NAMALWA (cell line): ENCODE data around the gene AUTS2.
A peak's percentile ranks its signal among the peaks of the same experiment; 100 is the strongest.

ENCODE experiments used
- DNase-seq: peaks from one replicate; pipeline ENCODE4 v3.0.0-alpha.2; 2015; ENCODE audit warnings: low spot score

Gene AUTS2

DNA sequence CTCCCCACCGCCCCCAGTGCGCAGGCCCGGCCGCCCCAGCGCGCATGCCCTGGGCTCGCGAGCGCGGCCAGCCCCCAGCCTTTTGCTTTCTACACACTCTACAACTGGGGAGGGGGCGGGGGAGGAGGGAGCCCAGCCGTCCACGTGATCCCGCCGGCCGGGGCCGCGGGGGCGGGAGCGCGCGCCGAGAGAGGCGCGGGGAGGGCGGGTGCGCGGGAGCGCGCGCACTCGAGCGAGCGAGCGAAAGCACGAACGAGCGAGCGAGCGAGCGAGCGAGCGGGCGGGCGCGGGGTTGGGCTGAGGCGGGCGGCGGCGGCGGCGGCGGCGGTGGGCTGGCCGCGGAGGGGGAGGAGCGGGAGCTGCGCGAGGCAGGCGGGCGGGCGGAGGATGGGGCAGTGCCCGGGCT, at the start of gene AUTS2:
TSS of gene AUTS2 (plus strand) at position 395 of the 406 bp plus-strand sequence. CDS start 1,179 bp downstream, outside the sequence.
- peak; percentile 97 for DNase-seq

DNA sequence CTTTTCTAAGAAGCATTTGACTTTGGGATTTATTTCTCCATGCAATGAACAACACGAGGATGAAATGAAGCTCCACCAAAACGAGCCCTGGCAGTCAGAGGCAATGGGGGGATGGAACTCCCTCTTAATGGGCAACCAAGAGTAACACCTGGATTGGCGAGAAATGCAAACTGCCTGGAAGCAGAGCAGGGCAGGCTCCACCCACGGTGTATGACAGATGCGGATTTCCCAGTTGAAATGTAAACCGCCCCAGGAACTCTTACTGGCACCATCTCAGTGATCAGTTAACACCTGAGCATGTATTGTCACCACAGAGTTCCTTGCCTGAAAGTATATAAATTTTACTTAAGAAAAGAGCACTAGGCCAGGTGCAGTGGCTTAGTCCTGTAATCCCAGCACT, 47.3 kb upstream of the AUTS2 start:
- no peak for DNase-seq

- peak; percentile 33 for DNase-seq
Observed at GRCh38 chr7:69553190-69553589, 45.1 kb upstream of the AUTS2 start.

DNA sequence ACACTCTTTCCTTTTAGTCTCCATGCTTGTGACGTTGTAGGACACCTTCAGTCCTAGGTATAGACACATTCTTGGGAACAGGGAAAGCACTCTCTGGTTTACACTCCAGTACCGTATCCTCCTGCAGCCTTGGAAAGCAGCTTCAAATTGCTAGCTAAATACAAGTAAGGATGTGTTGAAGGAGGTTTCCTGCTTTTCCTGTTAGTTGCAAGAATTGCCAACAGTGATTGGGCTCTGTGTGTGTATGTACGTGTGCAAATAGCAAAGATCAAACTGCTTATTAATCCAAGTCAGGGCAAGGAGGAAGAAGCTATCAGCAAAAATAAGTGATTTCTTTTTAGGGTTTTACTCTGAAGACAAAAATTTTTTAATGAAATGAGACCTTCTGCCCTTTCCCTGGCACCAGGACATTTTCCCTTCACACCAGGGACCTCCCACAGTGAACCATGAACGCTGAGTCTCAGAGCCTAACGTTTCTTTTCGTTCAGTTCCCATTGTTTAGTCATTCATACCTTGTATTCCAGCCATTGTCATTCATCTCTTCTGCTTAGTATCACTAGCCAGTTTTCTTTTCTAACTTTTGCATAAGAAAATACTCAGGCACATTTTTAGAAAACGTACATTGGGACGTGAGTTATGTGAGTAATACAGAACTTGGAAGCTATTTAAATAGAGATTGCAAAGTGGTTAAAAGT, 36.9 kb upstream of the AUTS2 start:
- DNase-seq: no peak

DNA sequence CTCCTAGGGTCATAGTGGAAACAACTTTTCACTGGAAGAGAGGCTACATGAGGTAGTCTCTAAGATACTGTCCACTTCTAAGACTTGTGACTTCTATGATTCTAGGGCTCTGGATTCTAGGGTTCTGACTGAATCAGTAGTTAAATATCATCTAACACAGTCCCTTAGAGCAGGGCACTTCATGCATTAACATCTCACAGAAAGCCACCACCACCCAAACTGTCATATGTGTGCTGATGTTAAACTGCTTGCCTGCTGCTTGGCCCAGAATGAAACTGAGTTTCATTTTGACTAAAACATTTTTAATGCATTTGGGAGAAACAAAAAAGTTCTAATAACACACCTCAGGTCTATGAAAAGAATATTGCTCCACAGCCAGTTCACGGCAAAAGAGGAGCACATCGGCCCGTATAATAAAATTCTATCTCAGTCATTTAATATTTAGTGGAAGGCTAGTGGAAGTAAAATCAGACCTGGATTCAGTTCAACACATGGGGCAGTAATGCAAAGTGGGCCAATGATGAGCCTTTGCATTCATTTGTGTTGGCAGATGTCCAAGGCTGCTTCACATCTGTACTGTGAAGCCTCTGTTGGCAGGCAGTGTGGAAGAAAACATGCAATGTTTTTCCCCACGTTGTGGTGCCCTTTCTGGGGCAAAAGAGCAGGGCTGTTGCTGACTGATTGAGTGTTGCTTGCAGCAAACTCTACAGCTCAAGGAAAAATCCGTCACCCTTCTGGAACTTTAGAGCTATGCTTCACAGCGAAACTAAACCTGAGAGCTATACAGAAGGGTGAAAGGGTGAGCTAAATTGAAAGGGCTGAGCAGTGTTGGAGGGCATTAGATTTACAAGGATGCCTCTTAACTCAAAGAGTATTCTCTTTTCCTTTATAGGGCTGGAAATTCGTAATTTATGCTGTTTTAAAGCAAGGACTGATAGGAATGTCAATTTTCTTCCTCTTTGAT, 33.5 kb upstream of the AUTS2 start:
- peak; percentile 99 for DNase-seq

DNA sequence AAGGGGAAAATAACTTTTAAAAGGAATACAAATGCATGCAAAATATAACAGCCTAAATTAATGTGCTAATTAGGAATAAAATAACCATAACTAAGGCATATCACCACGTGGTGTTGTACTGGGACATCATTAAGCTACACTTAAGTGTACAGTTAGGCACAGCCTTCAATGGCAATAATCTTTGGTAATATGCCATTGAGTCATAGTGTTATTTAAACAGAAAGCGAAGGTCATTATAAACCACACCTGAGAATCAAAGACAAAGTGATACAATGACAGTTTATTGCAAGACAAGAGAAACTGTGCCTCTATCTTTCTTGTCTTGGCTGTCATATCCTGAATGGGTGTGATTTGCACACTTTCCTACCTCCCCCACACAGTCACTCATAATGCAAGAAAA, 30.5 kb upstream of the AUTS2 start:
- DNase-seq: no peak

GRCh38 chr7:69568266-69568665, 30.0 kb upstream of the AUTS2 start:
- no peak for DNase-seq

DNA sequence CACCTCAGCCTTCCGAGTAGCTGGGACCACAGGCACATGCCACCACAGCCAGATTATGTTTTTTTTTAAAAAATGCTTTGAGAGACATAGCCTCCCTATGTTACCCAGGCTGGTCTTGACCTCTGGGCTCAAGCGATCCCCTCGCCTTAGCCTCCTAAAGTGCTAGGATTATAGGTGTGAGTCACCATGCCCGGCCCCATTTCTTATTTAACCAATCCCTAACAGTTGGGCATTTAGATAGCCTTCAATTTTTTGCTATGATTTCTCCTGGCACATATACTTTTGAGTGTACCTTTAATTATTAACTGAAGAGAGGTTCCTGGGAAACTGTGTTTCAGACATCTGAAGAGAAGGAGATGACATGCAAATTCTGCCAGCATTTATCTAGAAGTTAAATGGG, 22.6 kb upstream of the AUTS2 start:
- DNase-seq: no peak

- DNase-seq: no peak
Observed at GRCh38 chr7:69577221-69577620, 21.1 kb upstream of the AUTS2 start.

- DNase-seq: no peak
Observed at GRCh38 chr7:69585169-69585568, 13.1 kb upstream of the AUTS2 start.

DNA sequence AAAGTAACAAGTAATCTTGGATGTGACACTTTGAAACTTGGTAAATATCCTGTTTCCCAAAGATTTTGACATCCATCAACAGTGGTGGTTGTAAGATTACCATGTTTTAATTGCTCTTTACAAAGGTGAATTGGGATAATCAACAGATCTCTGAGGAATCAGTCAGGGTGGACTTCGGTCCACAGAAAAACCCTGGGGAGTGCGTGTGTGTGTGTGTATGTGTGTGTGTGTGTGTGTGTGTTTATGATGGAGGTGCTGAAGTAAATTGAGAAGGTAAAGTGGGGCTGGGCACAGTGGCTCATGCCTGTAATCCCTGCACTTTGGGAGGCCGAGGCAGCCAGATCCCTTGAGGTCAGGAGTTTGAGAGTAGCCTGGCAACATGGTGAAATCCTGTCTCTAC, 12.0 kb upstream of the AUTS2 start:
- no peak for DNase-seq

DNA sequence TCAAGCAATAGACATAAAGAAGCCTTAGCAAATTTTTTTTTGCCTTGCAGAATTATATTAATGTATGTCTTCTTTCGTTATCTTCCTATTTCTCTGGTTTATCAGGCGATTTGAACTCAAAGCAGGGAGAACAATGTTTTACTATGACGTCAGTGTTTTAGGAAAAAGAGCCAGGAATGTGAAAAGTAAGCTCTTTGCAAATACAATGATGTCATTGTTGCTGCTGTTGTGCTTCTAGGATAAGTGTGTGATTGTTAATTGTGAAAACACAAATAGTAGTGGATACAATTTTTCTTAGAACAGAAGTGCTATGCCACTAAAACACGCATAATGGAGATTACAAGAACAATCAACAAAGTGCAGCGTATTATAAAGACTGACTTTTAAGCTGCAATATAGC, 9.5 kb upstream of the AUTS2 start:
- DNase-seq: no peak

DNA sequence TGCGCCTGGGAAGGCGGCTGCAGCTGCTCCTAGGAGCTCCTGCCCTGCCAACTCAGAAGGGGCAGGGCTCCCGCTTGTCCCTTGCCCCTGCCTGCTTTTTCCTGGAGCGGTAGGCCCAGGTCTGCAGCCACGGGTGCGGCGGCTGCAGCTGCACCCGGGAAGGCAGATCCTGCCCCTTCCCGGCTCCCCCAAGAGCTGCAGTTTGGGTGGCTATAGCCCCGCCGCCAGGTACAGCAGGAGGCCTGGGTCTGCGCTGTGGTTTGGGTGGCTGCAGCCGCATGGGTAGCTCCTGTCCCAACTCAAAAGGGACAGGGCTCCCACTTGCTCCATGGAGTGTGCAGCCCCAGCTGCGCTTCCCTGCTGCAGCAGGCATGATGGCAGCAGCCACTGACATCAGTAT, 6.5 kb upstream of the AUTS2 start:
- no peak for DNase-seq

- DNase-seq: no peak
Observed at GRCh38 chr7:69593511-69593910, 4.8 kb upstream of the AUTS2 start.

DNA sequence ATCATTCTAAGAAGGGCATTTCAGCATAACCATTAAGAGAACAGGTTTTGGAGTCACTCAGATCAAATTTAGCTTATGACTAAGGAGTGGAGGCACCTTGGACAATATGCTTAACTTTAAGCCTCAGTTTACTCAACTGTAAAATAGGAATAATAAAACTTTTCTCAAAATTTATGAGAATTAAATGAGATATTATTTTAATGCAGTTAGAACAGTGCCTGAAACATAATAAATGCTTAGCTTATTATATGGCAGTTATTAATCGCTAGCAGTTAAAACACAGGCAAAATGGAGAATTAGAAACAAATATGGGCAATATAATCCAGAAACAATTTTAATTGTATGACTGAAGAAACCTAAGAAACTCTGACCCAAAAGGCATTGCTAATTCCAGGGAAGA, 2.9 kb upstream of the AUTS2 start:
- no peak for DNase-seq

- no peak for DNase-seq
Observed at GRCh38 chr7:69596056-69596455, 2.2 kb upstream of the AUTS2 start.

DNA sequence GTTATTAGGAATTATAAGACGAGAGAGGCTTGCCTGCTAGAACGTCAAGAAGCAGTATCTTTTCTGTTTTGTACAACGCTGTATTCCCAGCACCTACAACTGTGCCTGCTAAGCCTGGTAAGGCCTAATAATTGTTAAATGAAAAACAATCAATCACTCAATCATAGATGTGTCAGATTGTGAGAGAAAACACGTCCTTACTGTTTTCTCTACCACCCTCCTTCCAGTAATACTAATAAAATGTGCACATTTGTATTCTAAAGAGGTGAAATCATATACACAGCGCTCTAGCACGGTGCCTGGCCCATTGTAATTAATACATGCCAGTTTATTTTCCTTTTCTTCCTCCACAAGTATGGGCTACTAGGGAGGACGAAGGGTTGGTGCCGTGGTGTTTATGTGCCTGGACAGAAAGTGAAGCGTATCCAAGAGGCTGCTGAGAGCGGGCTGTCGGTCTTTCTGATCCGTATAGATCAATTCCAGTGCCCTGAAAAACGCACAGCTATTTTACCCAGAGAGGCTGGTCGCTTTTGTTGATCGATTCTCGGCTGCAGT, 1.5 kb upstream of the AUTS2 start:
- no peak for DNase-seq

DNA sequence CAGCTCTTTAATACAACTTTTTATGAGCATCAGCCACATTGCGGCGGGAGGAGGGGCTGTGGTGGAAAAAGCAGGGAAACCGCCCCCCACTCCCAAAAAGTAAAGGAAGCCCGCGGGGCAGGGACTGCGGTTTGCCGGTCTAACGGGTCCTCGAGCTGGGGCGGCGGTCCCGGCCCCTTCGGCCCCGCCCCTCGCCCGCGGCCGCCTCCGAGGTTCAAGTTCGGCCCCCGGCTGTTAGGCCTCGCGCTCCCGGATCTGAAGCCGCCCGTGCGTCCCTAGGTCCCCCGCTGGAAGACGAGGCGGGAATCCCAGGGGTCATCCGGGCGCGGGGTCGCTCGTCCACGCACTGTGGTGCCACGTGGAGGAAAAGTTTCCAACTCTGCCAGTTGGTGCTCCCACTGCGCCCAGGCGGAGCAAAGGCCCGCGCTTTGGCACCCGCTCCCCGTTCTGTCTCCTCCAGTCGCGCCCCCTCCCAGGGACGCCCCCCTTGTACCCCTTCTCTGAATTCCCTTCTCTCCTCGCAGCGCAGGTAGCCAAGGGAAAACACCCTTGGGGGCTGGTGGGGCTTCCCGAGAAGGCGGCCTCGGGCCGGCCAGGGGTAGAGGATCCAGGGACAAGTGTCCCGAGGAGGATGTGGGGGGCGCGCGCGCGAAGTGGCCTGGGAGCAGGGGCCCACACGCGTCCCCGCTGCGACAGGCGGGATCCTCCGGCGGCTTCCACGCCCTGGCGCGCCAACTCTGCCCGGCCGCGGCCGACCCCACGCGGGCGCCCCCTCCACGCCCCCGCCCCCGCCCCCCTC, 798 bp upstream of the AUTS2 start:
- peak; percentile 65 for DNase-seq

DNA sequence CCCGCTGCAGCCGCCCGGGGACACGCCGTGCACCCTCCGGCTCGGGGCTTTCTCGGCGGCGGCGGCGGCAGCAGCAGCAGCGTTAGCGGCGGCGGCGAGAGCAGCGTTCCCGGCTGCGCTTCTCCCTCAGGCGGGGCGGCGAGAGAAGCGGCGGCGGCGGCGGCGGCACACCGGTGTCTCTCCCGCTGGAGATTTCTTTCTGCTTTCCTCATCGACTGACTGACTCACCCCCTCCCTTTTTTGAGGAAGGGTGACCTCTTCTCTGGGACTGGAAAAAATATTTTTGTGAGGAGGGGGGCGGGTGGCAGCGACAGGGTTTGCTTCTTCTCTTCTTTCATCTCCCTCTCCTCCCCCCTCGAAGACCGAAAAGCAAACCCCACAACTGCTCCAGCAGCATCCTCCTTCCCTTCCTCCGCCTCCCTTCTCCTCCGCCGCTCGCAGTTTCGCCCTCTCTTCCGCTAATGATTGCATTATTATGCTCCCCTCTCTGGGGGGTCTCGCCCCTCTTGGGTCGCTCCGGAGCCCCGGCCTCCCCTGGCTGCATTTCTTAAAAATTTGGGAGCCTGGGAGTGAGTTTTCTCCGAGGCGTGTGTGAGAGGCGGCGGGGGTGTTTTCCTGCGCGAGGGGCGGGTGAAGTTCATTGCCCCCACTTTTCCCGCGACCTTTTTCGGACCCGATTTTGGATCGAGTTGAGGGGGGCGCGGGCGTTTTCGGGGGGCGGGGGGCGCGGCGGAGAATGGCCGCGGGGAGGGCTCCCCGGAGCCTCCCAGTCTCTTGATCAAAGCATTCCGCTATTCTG, 411 bp downstream of the AUTS2 start:
- peak; percentile 84 for DNase-seq

GRCh38 chr7:69599286-69599954, 1.1 kb downstream of the AUTS2 start:
- DNase-seq: peak; percentile 72
